Measurements from ENCODE around the gene RAB3GAP2.
A peak's percentile ranks its signal among the peaks of the same experiment; 100 is the strongest.
"Not testable (repeated sequence)": the region's sequence is repeated elsewhere in the genome, so short reads cannot be mapped to it uniquely, and the experiment has no call there.

RAB3GAP2 gene, protein sequence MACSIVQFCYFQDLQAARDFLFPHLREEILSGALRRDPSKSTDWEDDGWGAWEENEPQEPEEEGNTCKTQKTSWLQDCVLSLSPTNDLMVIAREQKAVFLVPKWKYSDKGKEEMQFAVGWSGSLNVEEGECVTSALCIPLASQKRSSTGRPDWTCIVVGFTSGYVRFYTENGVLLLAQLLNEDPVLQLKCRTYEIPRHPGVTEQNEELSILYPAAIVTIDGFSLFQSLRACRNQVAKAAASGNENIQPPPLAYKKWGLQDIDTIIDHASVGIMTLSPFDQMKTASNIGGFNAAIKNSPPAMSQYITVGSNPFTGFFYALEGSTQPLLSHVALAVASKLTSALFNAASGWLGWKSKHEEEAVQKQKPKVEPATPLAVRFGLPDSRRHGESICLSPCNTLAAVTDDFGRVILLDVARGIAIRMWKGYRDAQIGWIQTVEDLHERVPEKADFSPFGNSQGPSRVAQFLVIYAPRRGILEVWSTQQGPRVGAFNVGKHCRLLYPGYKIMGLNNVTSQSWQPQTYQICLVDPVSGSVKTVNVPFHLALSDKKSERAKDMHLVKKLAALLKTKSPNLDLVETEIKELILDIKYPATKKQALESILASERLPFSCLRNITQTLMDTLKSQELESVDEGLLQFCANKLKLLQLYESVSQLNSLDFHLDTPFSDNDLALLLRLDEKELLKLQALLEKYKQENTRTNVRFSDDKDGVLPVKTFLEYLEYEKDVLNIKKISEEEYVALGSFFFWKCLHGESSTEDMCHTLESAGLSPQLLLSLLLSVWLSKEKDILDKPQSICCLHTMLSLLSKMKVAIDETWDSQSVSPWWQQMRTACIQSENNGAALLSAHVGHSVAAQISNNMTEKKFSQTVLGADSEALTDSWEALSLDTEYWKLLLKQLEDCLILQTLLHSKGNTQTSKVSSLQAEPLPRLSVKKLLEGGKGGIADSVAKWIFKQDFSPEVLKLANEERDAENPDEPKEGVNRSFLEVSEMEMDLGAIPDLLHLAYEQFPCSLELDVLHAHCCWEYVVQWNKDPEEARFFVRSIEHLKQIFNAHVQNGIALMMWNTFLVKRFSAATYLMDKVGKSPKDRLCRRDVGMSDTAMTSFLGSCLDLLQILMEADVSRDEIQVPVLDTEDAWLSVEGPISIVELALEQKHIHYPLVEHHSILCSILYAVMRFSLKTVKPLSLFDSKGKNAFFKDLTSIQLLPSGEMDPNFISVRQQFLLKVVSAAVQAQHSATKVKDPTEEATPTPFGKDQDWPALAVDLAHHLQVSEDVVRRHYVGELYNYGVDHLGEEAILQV (N-terminal part only)

DNA sequence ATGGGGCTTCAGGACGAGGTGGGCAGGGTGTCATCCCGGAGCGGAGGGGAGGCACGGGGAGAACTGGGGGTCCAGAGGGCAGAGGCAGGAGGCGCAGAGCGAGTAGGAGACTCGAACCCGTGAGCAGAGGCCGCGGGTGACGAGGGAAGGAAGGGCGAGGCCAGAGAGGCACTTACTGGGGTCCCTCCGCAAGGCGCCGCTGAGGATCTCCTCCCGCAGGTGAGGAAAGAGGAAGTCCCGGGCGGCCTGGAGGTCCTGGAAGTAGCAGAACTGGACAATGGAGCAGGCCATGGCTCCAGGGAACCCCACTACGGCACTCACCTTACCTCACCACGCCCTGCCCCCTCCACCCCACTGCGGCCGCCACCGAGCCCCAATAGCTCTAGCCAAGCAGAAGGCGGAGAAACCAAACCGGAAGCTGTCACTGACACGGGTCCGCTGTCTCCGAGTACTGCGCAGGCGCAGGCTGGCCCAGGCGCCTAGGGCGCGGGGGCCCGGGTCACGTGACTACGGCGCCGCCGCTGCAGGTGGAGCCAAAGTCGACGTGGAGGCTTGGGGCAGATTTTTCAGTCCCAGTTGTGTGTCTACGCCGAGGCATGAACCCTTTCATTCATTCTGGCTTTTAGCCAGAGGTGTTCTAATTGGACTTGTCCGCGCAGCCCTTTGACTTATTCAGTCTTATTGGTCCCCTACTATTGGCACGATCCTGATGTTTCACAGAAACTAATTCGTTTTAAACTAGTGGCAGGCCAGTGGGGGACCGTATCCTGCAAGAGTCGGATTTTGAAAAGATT lies at the start of gene RAB3GAP2:
TSS of gene RAB3GAP2 (minus strand) at position 407 of the 794 bp plus-strand sequence. CDS start at position 291, 116 bp downstream.
- H3K4me3 ChIP-seq (ENCODE audit: low read length in 2 of 2): peak within 1 kb of the TSS; percentile 94 to 97
- H3K27ac ChIP-seq (ENCODE audit: low read depth in 2 of 2, low read length in 2 of 2): peak within 1 kb of the TSS; percentile 62 to 85
- H3K9ac ChIP-seq (ENCODE audit: low read depth in 1 of 2, low read length in 2 of 2): peak within 1 kb of the TSS; percentile 94 to 95
- H3K9me3 ChIP-seq (ENCODE audit: control insufficient read depth in 2 of 2, low read length in 2 of 2): no peaks in the 10 kb centered on the region
- peaks cover 12 to 15% of the 10 kb centered on the region in 2 donors for H3K4me1 ChIP-seq (ENCODE audit: control insufficient read depth in 2 of 2, insufficient read depth in 2 of 2, low read length in 2 of 2)
- no peaks in the 10 kb centered on the region for H3K27me3 ChIP-seq (ENCODE audit: control insufficient read depth in 2 of 2, insufficient read depth in 2 of 2, low read length in 2 of 2)
- H3K36me3 ChIP-seq (ENCODE audit: control insufficient read depth in 2 of 2, insufficient read depth in 2 of 2, low read length in 2 of 2): no peaks in the 10 kb centered on the region

DNA sequence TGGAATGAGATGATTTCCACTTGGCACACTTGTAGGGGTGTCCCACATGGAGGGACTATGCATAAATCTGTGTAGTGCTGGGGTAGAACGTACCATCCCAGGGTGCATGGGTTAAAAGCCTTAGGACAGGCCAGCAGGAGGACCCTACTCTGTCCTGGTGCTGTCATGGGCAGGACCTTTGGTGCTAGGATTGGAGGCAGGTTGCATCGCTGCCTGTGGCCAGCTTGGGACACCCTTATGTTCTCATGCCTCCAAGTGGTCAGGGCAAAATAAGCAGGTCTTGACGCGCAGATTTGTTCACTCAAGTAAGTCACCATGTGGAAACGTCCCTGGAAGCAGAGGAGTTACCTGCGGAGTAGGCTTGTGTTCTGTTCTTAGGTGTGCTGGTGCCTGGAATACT lies 49.5 kb upstream of the RAB3GAP2 start:
- Histone ChIP-seq H3K9ac (ENCODE audit: low read depth in 1 of 2, low read length in 2 of 2) (no peak overlapping the region), H3K27me3 (ENCODE audit: control insufficient read depth in 2 of 2, insufficient read depth in 2 of 2, low read length in 2 of 2) (no peaks in the 10 kb centered on the region), H3K4me1 (ENCODE audit: control insufficient read depth in 2 of 2, insufficient read depth in 2 of 2, low read length in 2 of 2) (no peaks in the 10 kb centered on the region), H3K4me3 (ENCODE audit: low read length in 2 of 2) (no peak overlapping the region), H3K9me3 (ENCODE audit: control insufficient read depth in 2 of 2, low read length in 2 of 2) (no peaks in the 10 kb centered on the region), H3K36me3 (ENCODE audit: control insufficient read depth in 2 of 2, insufficient read depth in 2 of 2, low read length in 2 of 2) (no peaks in the 10 kb centered on the region), H3K27ac (ENCODE audit: low read depth in 2 of 2, low read length in 2 of 2) (no peak overlapping the region)

DNA sequence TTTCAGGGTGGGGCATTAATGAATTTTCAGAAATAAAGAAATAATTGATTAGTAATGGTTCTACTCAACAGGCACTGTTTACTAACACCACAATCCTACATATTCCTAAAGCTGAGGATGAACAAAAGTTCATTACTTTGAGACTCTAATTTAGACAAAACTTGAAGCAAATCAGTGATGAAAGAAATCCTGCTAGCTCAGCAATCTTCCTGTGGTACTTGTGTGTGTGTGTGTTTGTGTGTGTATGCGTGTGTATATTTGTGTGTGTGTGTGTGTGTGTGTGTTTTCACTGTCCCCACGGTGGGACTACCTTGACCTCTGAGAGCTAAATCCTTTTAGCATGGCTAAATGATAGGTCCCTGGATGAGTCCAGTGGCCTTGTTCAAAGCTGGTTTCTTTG lies 48.5 kb upstream of the RAB3GAP2 start:
- Histone ChIP-seq H3K9me3 (ENCODE audit: control insufficient read depth in 2 of 2, low read length in 2 of 2) (no peaks in the 10 kb centered on the region), H3K9ac (ENCODE audit: low read depth in 1 of 2, low read length in 2 of 2) (no peak overlapping the region), H3K36me3 (ENCODE audit: control insufficient read depth in 2 of 2, insufficient read depth in 2 of 2, low read length in 2 of 2) (no peaks in the 10 kb centered on the region), H3K4me3 (ENCODE audit: low read length in 2 of 2) (no peak overlapping the region), H3K27me3 (ENCODE audit: control insufficient read depth in 2 of 2, insufficient read depth in 2 of 2, low read length in 2 of 2) (no peaks in the 10 kb centered on the region), H3K27ac (ENCODE audit: low read depth in 2 of 2, low read length in 2 of 2) (no peak overlapping the region), H3K4me1 (ENCODE audit: control insufficient read depth in 2 of 2, insufficient read depth in 2 of 2, low read length in 2 of 2) (no peaks in the 10 kb centered on the region)

DNA sequence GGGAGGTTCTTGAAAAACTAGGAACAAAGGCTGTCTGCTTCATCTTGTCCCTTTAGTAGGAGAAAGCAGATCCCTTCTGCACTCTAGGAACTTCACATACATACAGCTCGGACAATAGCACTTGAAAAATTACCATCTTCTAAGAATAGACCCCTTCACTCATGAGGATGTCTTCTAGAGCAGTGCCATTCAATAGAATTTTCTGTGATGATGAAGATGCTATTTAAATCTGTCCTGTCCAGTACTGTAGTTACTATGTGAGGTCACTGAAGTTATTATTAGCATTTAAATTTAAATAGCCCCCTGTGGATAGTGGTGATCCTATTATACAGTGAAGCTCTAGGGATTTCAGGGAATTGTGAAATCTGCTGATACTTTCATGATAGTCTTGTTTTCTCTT lies 46.4 kb upstream of the RAB3GAP2 start:
- no peak overlapping the region for H3K9ac ChIP-seq (ENCODE audit: low read depth in 1 of 2, low read length in 2 of 2)
- no peaks in the 10 kb centered on the region for H3K4me1 ChIP-seq (ENCODE audit: control insufficient read depth in 2 of 2, insufficient read depth in 2 of 2, low read length in 2 of 2)
- H3K27me3 ChIP-seq (ENCODE audit: control insufficient read depth in 2 of 2, insufficient read depth in 2 of 2, low read length in 2 of 2): no peaks in the 10 kb centered on the region
- no peaks in the 10 kb centered on the region for H3K36me3 ChIP-seq (ENCODE audit: control insufficient read depth in 2 of 2, insufficient read depth in 2 of 2, low read length in 2 of 2)
- no peak overlapping the region for H3K27ac ChIP-seq (ENCODE audit: low read depth in 2 of 2, low read length in 2 of 2)
- H3K9me3 ChIP-seq (ENCODE audit: control insufficient read depth in 2 of 2, low read length in 2 of 2): no peaks in the 10 kb centered on the region
- no peak overlapping the region for H3K4me3 ChIP-seq (ENCODE audit: low read length in 2 of 2)

DNA sequence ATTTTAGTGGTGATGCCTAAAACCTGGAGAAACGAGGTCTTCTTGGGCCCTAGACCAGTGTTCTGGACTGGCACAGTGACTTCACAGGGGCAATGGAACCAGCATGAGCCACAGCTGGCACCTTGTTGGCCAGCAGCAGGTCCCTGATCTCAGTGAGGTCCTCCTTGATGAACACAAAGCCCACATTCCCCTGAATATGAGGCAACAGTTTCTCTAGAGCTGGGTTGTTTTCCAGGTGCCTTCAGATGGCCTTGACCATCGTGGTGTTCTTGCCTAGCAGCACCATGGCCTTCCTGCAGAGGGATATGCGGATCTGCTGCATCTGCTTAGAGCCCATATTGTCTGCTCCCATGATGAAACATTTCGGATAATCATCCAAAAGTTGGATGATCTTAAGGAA lies 44.9 kb upstream of the RAB3GAP2 start:
- Histone ChIP-seq H3K4me1 (ENCODE audit: control insufficient read depth in 2 of 2, insufficient read depth in 2 of 2, low read length in 2 of 2) (no peaks in the 10 kb centered on the region), H3K27ac (ENCODE audit: low read depth in 2 of 2, low read length in 2 of 2) (no peak overlapping the region), H3K9me3 (ENCODE audit: control insufficient read depth in 2 of 2, low read length in 2 of 2) (no peaks in the 10 kb centered on the region), H3K4me3 (ENCODE audit: low read length in 2 of 2) (no peak overlapping the region), H3K27me3 (ENCODE audit: control insufficient read depth in 2 of 2, insufficient read depth in 2 of 2, low read length in 2 of 2) (no peaks in the 10 kb centered on the region), H3K36me3 (ENCODE audit: control insufficient read depth in 2 of 2, insufficient read depth in 2 of 2, low read length in 2 of 2) (no peaks in the 10 kb centered on the region), H3K9ac (ENCODE audit: low read depth in 1 of 2, low read length in 2 of 2) (no peak overlapping the region)

DNA sequence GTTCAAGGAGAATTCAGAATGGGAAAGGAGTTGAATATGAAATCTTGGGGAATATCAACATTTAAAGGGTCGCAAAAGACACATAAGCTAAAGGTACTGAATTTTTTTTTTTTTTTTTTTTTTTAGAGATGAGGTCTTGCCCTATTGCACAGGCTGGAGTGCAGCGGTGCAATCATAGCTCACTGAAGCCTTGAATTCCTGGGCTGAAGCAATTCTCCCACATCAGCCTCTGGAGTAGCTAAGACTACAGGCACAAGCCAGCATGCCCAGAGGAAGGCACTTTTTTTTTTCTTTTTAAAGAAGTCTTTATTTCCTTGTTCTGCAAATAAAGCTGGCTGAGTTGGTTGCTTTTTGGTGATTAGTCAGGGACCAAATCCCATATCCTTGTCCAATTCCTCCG lies 44.1 kb upstream of the RAB3GAP2 start:
- Histone ChIP-seq H3K36me3 (ENCODE audit: control insufficient read depth in 2 of 2, insufficient read depth in 2 of 2, low read length in 2 of 2) (no peaks in the 10 kb centered on the region), H3K4me3 (ENCODE audit: low read length in 2 of 2) (no peak overlapping the region), H3K27ac (ENCODE audit: low read depth in 2 of 2, low read length in 2 of 2) (no peak overlapping the region), H3K9ac (ENCODE audit: low read depth in 1 of 2, low read length in 2 of 2) (no peak overlapping the region), H3K27me3 (ENCODE audit: control insufficient read depth in 2 of 2, insufficient read depth in 2 of 2, low read length in 2 of 2) (no peaks in the 10 kb centered on the region), H3K9me3 (ENCODE audit: control insufficient read depth in 2 of 2, low read length in 2 of 2) (no peaks in the 10 kb centered on the region), H3K4me1 (ENCODE audit: control insufficient read depth in 2 of 2, insufficient read depth in 2 of 2, low read length in 2 of 2) (no peaks in the 10 kb centered on the region)

DNA sequence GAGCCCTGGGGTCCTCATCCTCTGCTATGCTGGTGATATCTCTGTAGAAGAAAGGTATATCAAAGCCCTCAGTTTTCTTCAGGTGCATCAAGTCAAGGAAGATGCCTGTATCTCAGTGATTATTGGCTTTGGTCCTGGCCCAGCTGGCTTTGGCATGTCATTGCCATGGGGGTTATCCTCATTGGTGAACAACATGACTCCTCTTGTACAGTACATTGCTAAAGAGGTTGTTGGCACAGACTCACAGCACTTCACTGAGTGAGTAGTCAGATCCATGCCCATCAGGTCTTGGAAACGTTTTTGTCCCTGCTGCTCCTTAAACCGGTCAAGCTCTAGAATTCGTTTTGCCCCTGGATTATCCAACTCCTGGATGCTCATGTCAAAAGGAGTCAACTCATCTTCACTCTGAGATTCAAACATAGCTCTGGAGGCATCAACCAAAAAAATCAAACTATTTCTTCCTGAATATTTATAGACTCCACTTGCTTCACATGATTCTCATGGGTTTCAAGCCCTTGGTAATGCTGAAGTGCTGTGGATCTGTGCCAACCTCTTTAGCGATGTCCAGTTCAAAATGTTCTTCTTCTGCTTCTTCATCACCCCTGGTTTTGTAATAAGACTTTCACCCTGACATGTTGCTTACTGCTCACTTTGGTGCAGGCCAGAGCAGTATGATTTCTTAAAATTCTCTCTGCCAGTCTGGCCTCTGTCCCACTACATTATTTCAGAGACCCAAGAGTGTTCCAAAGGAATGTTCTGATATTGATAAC lies 43.0 kb upstream of the RAB3GAP2 start:
- Histone ChIP-seq H3K9me3 (ENCODE audit: control insufficient read depth in 2 of 2, low read length in 2 of 2) (no peaks in the 10 kb centered on the region), H3K27ac (ENCODE audit: low read depth in 2 of 2, low read length in 2 of 2) (no peak overlapping the region), H3K27me3 (ENCODE audit: control insufficient read depth in 2 of 2, insufficient read depth in 2 of 2, low read length in 2 of 2) (no peaks in the 10 kb centered on the region), H3K4me3 (ENCODE audit: low read length in 2 of 2) (no peak overlapping the region), H3K36me3 (ENCODE audit: control insufficient read depth in 2 of 2, insufficient read depth in 2 of 2, low read length in 2 of 2) (no peaks in the 10 kb centered on the region), H3K9ac (ENCODE audit: low read depth in 1 of 2, low read length in 2 of 2) (no peak overlapping the region), H3K4me1 (ENCODE audit: control insufficient read depth in 2 of 2, insufficient read depth in 2 of 2, low read length in 2 of 2) (no peaks in the 10 kb centered on the region)

DNA sequence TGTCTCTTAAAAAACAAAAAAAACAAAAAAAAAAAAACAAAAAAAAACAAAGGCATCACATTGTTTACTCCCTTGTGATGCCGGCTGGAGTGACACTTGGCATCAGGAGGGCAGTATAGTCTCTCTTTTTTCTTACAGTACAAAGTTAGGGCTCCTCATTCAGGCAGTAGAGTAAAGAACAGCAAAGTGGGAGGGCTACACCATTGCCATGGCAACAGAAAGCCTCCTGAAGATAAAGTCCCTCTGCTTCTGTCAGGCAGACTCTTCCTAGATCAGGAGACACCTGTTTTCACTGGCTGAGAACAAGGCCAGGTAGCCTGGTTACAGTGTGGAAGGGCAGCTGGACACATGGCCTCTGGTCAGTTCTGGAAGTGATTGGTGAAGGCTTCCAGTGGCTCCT lies 41.3 kb upstream of the RAB3GAP2 start:
- H3K4me3 ChIP-seq (ENCODE audit: low read length in 2 of 2): no peak overlapping the region
- H3K27me3 ChIP-seq (ENCODE audit: control insufficient read depth in 2 of 2, insufficient read depth in 2 of 2, low read length in 2 of 2): no peaks in the 10 kb centered on the region
- H3K9ac ChIP-seq (ENCODE audit: low read depth in 1 of 2, low read length in 2 of 2): no peak overlapping the region
- no peak overlapping the region for H3K27ac ChIP-seq (ENCODE audit: low read depth in 2 of 2, low read length in 2 of 2)
- H3K4me1 ChIP-seq (ENCODE audit: control insufficient read depth in 2 of 2, insufficient read depth in 2 of 2, low read length in 2 of 2): no peaks in the 10 kb centered on the region
- no peaks in the 10 kb centered on the region for H3K36me3 ChIP-seq (ENCODE audit: control insufficient read depth in 2 of 2, insufficient read depth in 2 of 2, low read length in 2 of 2)
- H3K9me3 ChIP-seq (ENCODE audit: control insufficient read depth in 2 of 2, low read length in 2 of 2): no peaks in the 10 kb centered on the region

DNA sequence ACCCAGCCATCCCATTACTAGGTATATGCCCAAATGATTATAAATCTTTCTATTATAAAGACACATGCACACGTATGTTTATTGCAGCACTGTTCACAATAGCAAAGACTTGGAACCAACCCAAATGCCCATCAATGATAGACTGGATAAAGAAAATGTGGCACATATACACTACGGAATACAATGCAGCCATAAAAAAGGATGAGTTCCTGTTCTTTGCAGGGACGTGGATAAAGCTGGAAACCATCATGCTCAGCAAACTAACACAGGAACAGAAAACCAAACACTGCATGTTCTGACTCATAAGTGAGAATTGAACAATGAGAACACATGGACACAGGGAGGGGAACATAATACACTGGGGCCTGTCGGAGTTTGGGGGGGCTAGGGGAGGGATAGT lies 37.9 kb upstream of the RAB3GAP2 start:
- H3K36me3 ChIP-seq (ENCODE audit: control insufficient read depth in 2 of 2, insufficient read depth in 2 of 2, low read length in 2 of 2); H3K27ac ChIP-seq (ENCODE audit: low read depth in 2 of 2, low read length in 2 of 2); H3K9ac ChIP-seq (ENCODE audit: low read depth in 1 of 2, low read length in 2 of 2); H3K9me3 ChIP-seq (ENCODE audit: control insufficient read depth in 2 of 2, low read length in 2 of 2); H3K4me1 ChIP-seq (ENCODE audit: control insufficient read depth in 2 of 2, insufficient read depth in 2 of 2, low read length in 2 of 2); H3K27me3 ChIP-seq (ENCODE audit: control insufficient read depth in 2 of 2, insufficient read depth in 2 of 2, low read length in 2 of 2); H3K4me3 ChIP-seq (ENCODE audit: low read length in 2 of 2): not testable (repeated sequence)
